B cell (primary cell): ENCODE results near the gene RARA. TPM values are rescaled to one million over a fixed set of nuclear protein-coding genes. Genes with fewer than 3 reads are reported as not detected.
A peak's percentile ranks its signal among the peaks of the same experiment; 100 is the strongest.

ENCODE experiments used
- ATAC-seq: fragments of 200-7000 bp; cut with Tn5 transposase; one replicate; pipeline ENCODE4 v1.10.0; 2021; ENCODE audit warnings: low read depth, mild to moderate bottlenecking, moderate number of reproducible peaks, moderate library complexity
- CTCF ChIA-PET: fragments of 350-600 bp; sonication (Branson Sonifier 250); formaldehyde crosslinking; loops from one replicate; lab custom pipeline; 2021; ENCODE audit warnings: antibody characterized with exemption, inconsistent platforms; lab: Charles Lee
- POLR2A ChIA-PET: fragments of 350-600 bp; sonication (Branson Sonifier 250); formaldehyde crosslinking; loops from one replicate; lab custom pipeline; 2021; ENCODE audit warnings: antibody characterized with exemption; lab: Charles Lee
- DNase-seq: peaks from one replicate; pipeline ENCODE4 v3.0.0; 2013
- H2AFZ ChIP-seq: 2 replicates; pipeline ENCODE4 v1.6.1; 2012; ENCODE audit warnings: mild to moderate bottlenecking, low read depth, low read length; ENCODE audit not compliant: insufficient read depth, poor library complexity, severe bottlenecking
- H3K27ac ChIP-seq, 2 donors: 1 replicate in 1 of 2; 2 replicates in 1 of 2; pipeline ENCODE4 v1.5.1; 2012 to 2013; ENCODE audit warnings: low read length in 2 of 2, mild to moderate bottlenecking in 2 of 2, moderate library complexity in 1 of 2
- H3K27me3 ChIP-seq, 4 experiments: fragments of 200-600 bp in 1 of 4; sonication (generic) in 1 of 4; replicated peaks in 1 of 4; 1 replicate in 2 of 4; 2 replicates in 2 of 4; pipeline versions ENCODE4 v1.6.1 to v1.7.0; 2013 to 2016; ENCODE audit warnings: low read length in 3 of 4, mild to moderate bottlenecking in 2 of 4, mixed read lengths in 1 of 4, moderate library complexity in 1 of 4; ENCODE audit not compliant: insufficient read depth in 4 of 4, control insufficient read depth in 3 of 4; ENCODE audit errors: control extremely low read depth in 1 of 4
- H3K36me3 ChIP-seq, 2 experiments: replicated peaks in 1 of 2; 1 replicate in 1 of 2; 2 replicates in 1 of 2; pipeline versions ENCODE4 v1.6.1 to v1.7.1; 2013; ENCODE audit warnings: low read length in 1 of 2; ENCODE audit not compliant: insufficient read depth in 2 of 2, control insufficient read depth in 1 of 2; ENCODE audit errors: control extremely low read depth in 1 of 2, extremely low read depth in 1 of 2
- H3K4me1 ChIP-seq, 2 donors: fragments of 200-600 bp in 1 of 2; sonication (generic) in 1 of 2; 1 replicate in 1 of 2; 2 replicates in 1 of 2; pipeline versions ENCODE4 v1.5.1 to v1.6.1; 2013 to 2017; ENCODE audit warnings: low read length in 2 of 2; ENCODE audit not compliant: control insufficient read depth in 2 of 2, insufficient read depth in 2 of 2
- H3K4me2 ChIP-seq: replicated peaks from 2 replicates; pipeline ENCODE3; 2012; ENCODE audit warnings: mild to moderate bottlenecking, low read depth, low read length; ENCODE audit not compliant: poor library complexity, severe bottlenecking
- H3K4me3 ChIP-seq, 5 experiments: fragments of 200-600 bp in 1 of 5; sonication (generic) in 1 of 5; 1 replicate in 3 of 5; 2 replicates in 2 of 5; pipeline versions ENCODE4 v1.5.1 to v1.7.0; 2011 to 2016; ENCODE audit warnings: low read length in 4 of 5, mild to moderate bottlenecking in 4 of 5, low read depth in 2 of 5, control low read depth in 1 of 5, moderate library complexity in 1 of 5; ENCODE audit not compliant: insufficient read depth in 1 of 5; ENCODE audit errors: control extremely low read depth in 1 of 5, extremely low read depth in 1 of 5
- H3K79me2 ChIP-seq: fragments of 200-600 bp; sonication (generic); one replicate; pipeline ENCODE4 v1.6.0; 2016; ENCODE audit warnings: low read length; ENCODE audit not compliant: control insufficient read depth, insufficient read depth
- H3K9ac ChIP-seq: fragments of 200-600 bp; sonication (generic); 2 replicates; pipeline ENCODE4 v1.6.1; 2017; ENCODE audit warnings: mild to moderate bottlenecking, low read length, moderate library complexity
- H3K9me3 ChIP-seq, 3 donors: one replicate each; pipeline versions ENCODE4 v1.6.1 to v1.7.1; 2013; ENCODE audit warnings: low read length in 2 of 3; ENCODE audit not compliant: control insufficient read depth in 2 of 3, insufficient read depth in 1 of 3; ENCODE audit errors: control extremely low read depth in 1 of 3
- H4K20me1 ChIP-seq: 2 replicates; pipeline ENCODE4 v1.6.0; 2012; ENCODE audit warnings: mild to moderate bottlenecking, low read length; ENCODE audit not compliant: insufficient read depth, control insufficient read depth, poor library complexity, severe bottlenecking
- H3K27ac Mint-ChIP-seq: one replicate; pipeline ENCODE4 v1.8.0; 2021; ENCODE audit warnings: mixed read lengths
- H3K27me3 Mint-ChIP-seq: one replicate; pipeline ENCODE4 v1.8.0; 2021; ENCODE audit warnings: mixed read lengths
- H3K4me1 Mint-ChIP-seq: one replicate; pipeline ENCODE4 v1.8.0; 2021; ENCODE audit warnings: mixed read lengths
- H3K4me3 Mint-ChIP-seq: one replicate; pipeline ENCODE4 v1.8.0; 2021; ENCODE audit warnings: mixed read lengths
- H3K9me3 Mint-ChIP-seq: one replicate; pipeline ENCODE4 v1.8.0; 2022; ENCODE audit warnings: mixed read lengths; ENCODE audit not compliant: insufficient read depth
- EZH2 ChIP-seq: IDR thresholded peaks from 2 replicates; pipeline ENCODE4 v1.6.1; 2012; ENCODE audit warnings: borderline replicate concordance, low read depth, mild to moderate bottlenecking, moderate library complexity, low read length; ENCODE audit not compliant: insufficient read depth, poor library complexity, severe bottlenecking
- WGBS: methylation state at CpG from one replicate; pipeline ENCODE4 v1.1.5; 2013; ENCODE audit warnings: missing lambda C conversion rate; ENCODE audit not compliant: insufficient coverage; 5-methylcytosine and 5-hydroxymethylcytosine counted together
- intact Hi-C: fragments of 100-400 bp; cut with micrococcal nuclease; formaldehyde crosslinking; loops from one replicate; pipeline ENCODE4 v1.10.0; 2022
- polyA plus RNA-seq: library from polyadenylated mRNA; depleted of rRNA; stranded (reverse); fragments of >200 nt; gene quantifications from 2 replicates; pipeline ENCODE4 v1.2.3, GENCODE V29; 2012
- total RNA-seq, 2 donors: library from RNA; stranded (reverse); fragments of 120-200 nt in 1 of 2; gene quantifications; 1 replicate in 1 of 2; 2 replicates in 1 of 2; pipeline versions ENCODE4 v1.2.3 to v1.2.4, GENCODE V29; 2013 to 2022
- TF ChIP-seq, protein P1 (sequence below): fragments of 200-600 bp; IDR thresholded peaks from one replicate; pipeline ENCODE4 v1.8.0; 2022; ENCODE audit warnings: antibody characterized with exemption, mild to moderate bottlenecking

The RARA gene
- total and polyA plus RNA-seq, 2 donors (not counting 1 experiment from before 2014, with no cell fraction given), result 20.7 to 86.2 TPM

DNA sequence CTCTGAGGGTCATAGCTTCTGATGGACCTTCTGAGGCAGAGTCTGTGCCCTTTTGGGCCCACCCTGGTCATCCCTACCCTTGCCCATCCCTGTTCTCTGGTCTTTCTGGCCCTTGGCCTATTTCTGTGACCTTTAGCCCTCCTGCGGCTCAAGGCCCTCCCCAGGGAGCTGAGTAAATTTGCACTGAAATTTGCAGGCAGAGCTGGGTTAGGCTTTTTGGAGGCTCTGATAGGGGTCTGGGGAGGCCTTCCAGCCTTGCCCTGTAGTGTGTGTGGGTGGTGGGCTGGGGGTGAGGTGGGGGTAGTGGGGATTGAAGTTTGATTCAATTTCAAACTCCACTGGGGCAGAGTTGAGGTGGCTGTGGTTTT is 17.8 kb downstream of the RARA start:
- DNase-seq (no peak), ATAC-seq (no peak)
- H3K36me3 ChIP-seq, result peaks cover 0 to 11% of the 10 kb centered on the region in 2 experiments
- ChIA-PET POLR2A (interaction anchor here (0.6 to 6.5 kb wide), 9 partner anchors 9 to 1359 kb away, joined by 3 to 96 read pairs (median 4); no protein-coding TSS in a partner anchor), CTCF (interaction anchor here (0.7 to 12.7 kb wide), 11 partner anchors 8 to 1322 kb away, joined by 3 to 119 read pairs (median 7); no protein-coding TSS in a partner anchor)
- peak overlapping the region; percentile 97 for H3K4me3 Mint-ChIP-seq
- peaks cover 82 to 99% of the 10 kb centered on the region in 2 donors for H3K4me1 ChIP-seq
- H3K4me2 ChIP-seq, result peak overlapping the region; percentile 98
- intact Hi-C loops, result loop anchor here (1.0 kb wide), 2 partner anchors 9 to 14 kb away; no protein-coding TSS in a partner anchor
- 40% methylated on average over 1 of the region's 1 CpG for WGBS
- peak overlapping the region; percentile 100 for H3K27ac Mint-ChIP-seq
- no peaks in the 10 kb centered on the region for H3K27me3 ChIP-seq
- H3K4me3 ChIP-seq, result peak overlapping the region in 4 of 5 experiments; percentile 13 to 60 (median 30)
- H3K27me3 Mint-ChIP-seq, result no peaks in the 10 kb centered on the region
- H3K4me1 Mint-ChIP-seq, result peaks cover 92% of the 10 kb centered on the region
- H3K9ac ChIP-seq, result peak overlapping the region; percentile 64
- H3K9me3 Mint-ChIP-seq, result no peaks in the 10 kb centered on the region
- no peak for TF ChIP-seq EZH2
- TF ChIP-seq, protein P1, sequence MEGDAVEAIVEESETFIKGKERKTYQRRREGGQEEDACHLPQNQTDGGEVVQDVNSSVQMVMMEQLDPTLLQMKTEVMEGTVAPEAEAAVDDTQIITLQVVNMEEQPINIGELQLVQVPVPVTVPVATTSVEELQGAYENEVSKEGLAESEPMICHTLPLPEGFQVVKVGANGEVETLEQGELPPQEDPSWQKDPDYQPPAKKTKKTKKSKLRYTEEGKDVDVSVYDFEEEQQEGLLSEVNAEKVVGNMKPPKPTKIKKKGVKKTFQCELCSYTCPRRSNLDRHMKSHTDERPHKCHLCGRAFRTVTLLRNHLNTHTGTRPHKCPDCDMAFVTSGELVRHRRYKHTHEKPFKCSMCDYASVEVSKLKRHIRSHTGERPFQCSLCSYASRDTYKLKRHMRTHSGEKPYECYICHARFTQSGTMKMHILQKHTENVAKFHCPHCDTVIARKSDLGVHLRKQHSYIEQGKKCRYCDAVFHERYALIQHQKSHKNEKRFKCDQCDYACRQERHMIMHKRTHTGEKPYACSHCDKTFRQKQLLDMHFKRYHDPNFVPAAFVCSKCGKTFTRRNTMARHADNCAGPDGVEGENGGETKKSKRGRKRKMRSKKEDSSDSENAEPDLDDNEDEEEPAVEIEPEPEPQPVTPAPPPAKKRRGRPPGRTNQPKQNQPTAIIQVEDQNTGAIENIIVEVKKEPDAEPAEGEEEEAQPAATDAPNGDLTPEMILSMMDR, result no peak
- H3K9me3 ChIP-seq, result no peaks in the 10 kb centered on the region
- H3K27ac ChIP-seq, result peak overlapping the region; percentile 96
- H2AFZ ChIP-seq, result no peak overlapping the region
- peaks cover 11% of the 10 kb centered on the region for H4K20me1 ChIP-seq
- peaks cover 99% of the 10 kb centered on the region for H3K79me2 ChIP-seq

DNA sequence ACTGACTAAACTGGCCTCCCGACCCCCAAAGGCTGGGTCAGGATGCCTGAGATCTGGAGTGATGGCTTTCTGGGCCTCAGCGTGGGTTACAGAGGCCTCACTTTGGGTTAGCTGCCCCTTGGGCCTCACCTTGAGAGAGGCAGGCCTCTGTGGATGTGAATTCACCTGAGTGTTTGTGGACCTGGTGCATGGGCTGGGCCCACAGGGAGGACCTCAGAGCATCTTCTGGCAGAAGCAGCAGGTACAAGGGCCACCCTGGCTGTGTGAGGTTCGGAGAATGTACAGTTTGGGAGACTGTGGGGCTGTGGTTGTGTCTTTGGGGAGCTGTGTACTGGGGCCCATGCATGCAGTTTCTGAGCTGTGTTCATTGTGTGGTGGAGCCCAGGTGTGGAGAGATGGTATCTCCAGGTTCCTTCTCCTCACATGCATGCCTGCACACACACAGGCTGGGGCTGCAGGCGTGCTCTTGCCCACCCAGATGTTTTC is 18.3 kb downstream of the RARA start:
- H3K27ac ChIP-seq, result peak overlapping the region; percentile 96
- peaks cover 99% of the 10 kb centered on the region for H3K79me2 ChIP-seq
- H3K4me1 ChIP-seq, result peaks cover 84 to 99% of the 10 kb centered on the region in 2 donors
- H2AFZ ChIP-seq, result no peak overlapping the region
- no peaks in the 10 kb centered on the region for H3K27me3 ChIP-seq
- peaks cover 0 to 16% of the 10 kb centered on the region in 2 experiments for H3K36me3 ChIP-seq
- intact Hi-C loops, result no loop called here
- ChIA-PET CTCF (interaction anchor here (1.0 to 12.7 kb wide), 11 partner anchors 8 to 233 kb away, joined by 3 to 119 read pairs (median 7); no protein-coding TSS in a partner anchor), POLR2A (interaction anchor here (0.6 to 6.5 kb wide), 10 partner anchors 9 to 1359 kb away, joined by 3 to 96 read pairs (median 4); no protein-coding TSS in a partner anchor)
- peak overlapping the region in 2 of 5 experiments; percentile 9 to 60 for H3K4me3 ChIP-seq
- H3K4me1 Mint-ChIP-seq, result peaks cover 88% of the 10 kb centered on the region
- H4K20me1 ChIP-seq, result peaks cover 16% of the 10 kb centered on the region
- H3K27me3 Mint-ChIP-seq, result no peaks in the 10 kb centered on the region
- peak overlapping the region; percentile 100 for H3K27ac Mint-ChIP-seq
- 62% methylated on average over 4 of the region's 4 CpGs for WGBS
- peak overlapping the region; percentile 64 for H3K9ac ChIP-seq
- H3K9me3 Mint-ChIP-seq, result no peaks in the 10 kb centered on the region
- H3K9me3 ChIP-seq, result no peaks in the 10 kb centered on the region
- peak overlapping the region; percentile 97 for H3K4me3 Mint-ChIP-seq
- ATAC-seq, result no peak
- peak overlapping the region; percentile 98 for H3K4me2 ChIP-seq
- peak; percentile 37 for DNase-seq
- TF ChIP-seq, protein P1, result no peak
- no peak for TF ChIP-seq EZH2
